ENCODE data around the gene DOCK2.

DNA sequence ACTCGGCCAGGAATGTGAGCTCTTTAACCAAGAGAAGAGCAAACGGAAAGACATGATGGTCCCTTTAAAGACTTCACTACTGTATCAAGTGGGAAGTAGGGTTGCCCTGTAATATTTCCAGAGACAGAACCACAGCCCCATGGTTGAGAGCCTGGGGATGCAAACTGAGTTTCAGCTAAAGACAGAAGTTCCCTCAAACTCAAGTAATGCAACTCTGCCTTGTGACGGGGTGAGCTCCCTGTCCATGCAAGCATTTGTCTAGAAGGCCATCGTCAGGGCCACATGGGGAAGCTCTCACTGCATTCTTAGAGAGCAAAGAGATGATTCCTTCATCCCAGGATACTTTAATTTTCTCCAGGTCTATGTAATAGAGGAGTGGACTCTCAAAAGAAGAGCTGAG, 260.4 kb downstream of the DOCK2 start:
- TF ChIP-seq NR3C1 (CRISPR knock-in tag; conservative IDR thresholded peaks at IDR 0.05; ENCODE audit: low read depth) (no peak), SP1 (CRISPR knock-in tag; conservative IDR thresholded peaks at IDR 0.05) (no peak), E2F1 (CRISPR knock-in tag; IDR thresholded peaks at IDR 0.05) (no peak), ZNF232 (CRISPR knock-in tag; IDR thresholded peaks at IDR 0.05) (no peak), FOXJ3 (CRISPR knock-in tag; IDR thresholded peaks at IDR 0.05; ENCODE audit: borderline replicate concordance) (no peak), ZNF121 (CRISPR knock-in tag; IDR thresholded peaks at IDR 0.05) (no peak), HMGXB4 (CRISPR knock-in tag; IDR thresholded peaks at IDR 0.05) (no peak)
- TF ChIP-seq, protein P1, sequence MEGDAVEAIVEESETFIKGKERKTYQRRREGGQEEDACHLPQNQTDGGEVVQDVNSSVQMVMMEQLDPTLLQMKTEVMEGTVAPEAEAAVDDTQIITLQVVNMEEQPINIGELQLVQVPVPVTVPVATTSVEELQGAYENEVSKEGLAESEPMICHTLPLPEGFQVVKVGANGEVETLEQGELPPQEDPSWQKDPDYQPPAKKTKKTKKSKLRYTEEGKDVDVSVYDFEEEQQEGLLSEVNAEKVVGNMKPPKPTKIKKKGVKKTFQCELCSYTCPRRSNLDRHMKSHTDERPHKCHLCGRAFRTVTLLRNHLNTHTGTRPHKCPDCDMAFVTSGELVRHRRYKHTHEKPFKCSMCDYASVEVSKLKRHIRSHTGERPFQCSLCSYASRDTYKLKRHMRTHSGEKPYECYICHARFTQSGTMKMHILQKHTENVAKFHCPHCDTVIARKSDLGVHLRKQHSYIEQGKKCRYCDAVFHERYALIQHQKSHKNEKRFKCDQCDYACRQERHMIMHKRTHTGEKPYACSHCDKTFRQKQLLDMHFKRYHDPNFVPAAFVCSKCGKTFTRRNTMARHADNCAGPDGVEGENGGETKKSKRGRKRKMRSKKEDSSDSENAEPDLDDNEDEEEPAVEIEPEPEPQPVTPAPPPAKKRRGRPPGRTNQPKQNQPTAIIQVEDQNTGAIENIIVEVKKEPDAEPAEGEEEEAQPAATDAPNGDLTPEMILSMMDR (IDR thresholded peaks at IDR 0.05), result no peak
- TF ChIP-seq, protein P2, sequence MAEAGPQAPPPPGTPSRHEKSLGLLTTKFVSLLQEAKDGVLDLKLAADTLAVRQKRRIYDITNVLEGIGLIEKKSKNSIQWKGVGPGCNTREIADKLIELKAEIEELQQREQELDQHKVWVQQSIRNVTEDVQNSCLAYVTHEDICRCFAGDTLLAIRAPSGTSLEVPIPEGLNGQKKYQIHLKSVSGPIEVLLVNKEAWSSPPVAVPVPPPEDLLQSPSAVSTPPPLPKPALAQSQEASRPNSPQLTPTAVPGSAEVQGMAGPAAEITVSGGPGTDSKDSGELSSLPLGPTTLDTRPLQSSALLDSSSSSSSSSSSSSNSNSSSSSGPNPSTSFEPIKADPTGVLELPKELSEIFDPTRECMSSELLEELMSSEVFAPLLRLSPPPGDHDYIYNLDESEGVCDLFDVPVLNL (CRISPR knock-in tag; IDR thresholded peaks at IDR 0.05; ENCODE audit: borderline replicate concordance, low read depth), result no peak
- TF ChIP-seq, protein P3, sequence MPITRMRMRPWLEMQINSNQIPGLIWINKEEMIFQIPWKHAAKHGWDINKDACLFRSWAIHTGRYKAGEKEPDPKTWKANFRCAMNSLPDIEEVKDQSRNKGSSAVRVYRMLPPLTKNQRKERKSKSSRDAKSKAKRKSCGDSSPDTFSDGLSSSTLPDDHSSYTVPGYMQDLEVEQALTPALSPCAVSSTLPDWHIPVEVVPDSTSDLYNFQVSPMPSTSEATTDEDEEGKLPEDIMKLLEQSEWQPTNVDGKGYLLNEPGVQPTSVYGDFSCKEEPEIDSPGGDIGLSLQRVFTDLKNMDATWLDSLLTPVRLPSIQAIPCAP (CRISPR knock-in tag; IDR thresholded peaks at IDR 0.05), result no peak

All from WTC11 (cell line).